ENCODE data around the gene TNFAIP2.

DNA sequence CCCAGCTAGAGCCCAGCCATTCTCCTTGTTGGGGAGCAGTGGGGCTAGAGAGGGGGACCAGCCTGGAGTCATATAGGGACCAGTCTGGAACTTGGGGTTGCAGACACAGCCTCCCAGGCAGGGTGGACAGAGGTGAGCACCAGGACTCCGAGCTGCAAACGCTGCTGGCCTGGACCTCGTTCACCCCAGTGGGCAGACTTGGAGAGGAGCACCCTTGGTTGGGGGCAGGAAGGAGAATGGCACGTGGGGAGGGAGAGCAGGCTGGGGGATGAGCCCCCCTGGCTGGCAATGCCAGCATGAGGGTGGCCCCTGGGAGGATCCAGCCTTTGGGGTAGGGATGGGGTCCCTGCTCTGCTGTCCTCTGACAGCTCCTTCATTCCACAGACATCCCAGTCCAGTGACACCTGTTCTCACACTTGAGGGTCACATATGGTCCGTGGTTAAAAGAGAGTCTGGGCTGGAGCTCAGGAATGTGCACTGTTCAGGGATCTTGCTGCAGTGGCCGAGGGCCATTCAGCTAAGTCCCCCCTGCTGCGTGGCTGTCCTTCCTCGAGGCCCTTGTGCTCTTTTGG lies 36.4 kb upstream of the TNFAIP2 start:
- no peak for TF ChIP-seq EZH2phosphoT487 (IDR thresholded peaks at IDR 0.05; ENCODE audit: borderline replicate concordance, low read depth, low read length)
- TF ChIP-seq, protein P1, sequence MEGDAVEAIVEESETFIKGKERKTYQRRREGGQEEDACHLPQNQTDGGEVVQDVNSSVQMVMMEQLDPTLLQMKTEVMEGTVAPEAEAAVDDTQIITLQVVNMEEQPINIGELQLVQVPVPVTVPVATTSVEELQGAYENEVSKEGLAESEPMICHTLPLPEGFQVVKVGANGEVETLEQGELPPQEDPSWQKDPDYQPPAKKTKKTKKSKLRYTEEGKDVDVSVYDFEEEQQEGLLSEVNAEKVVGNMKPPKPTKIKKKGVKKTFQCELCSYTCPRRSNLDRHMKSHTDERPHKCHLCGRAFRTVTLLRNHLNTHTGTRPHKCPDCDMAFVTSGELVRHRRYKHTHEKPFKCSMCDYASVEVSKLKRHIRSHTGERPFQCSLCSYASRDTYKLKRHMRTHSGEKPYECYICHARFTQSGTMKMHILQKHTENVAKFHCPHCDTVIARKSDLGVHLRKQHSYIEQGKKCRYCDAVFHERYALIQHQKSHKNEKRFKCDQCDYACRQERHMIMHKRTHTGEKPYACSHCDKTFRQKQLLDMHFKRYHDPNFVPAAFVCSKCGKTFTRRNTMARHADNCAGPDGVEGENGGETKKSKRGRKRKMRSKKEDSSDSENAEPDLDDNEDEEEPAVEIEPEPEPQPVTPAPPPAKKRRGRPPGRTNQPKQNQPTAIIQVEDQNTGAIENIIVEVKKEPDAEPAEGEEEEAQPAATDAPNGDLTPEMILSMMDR (conservative IDR thresholded peaks at IDR 0.05; ENCODE audit: low read length): no peak
